SK-N-SH treated with all-trans-retinoic acid at 6 μM for 48 hours (cell line): ENCODE results near the gene BCAS4.
"Not testable (repeated sequence)": the region's sequence is repeated elsewhere in the genome, so short reads cannot be mapped to it uniquely, and the experiment has no call there.

Source experiments
- ATAC-seq: fragments of 200-7000 bp; cut with Tn5 transposase; 3 replicates; pipeline ENCODE4 v1.9.1; 2020; ENCODE audit warnings: mild to moderate bottlenecking, moderate library complexity
- ARNTL ChIP-seq: fragments of 450-650 bp; formaldehyde crosslinking; IDR thresholded peaks from 2 replicates; pipeline ENCODE4 v1.5.0; 2020; ENCODE audit warnings: low read depth, mild to moderate bottlenecking, moderate library complexity, borderline replicate concordance
- CSDC2 ChIP-seq: fragments of 250-450 bp; sonication (Bioruptor Pico); IDR thresholded peaks from 2 replicates; pipeline ENCODE4 v1.5.0; 2020; ENCODE audit warnings: mild to moderate bottlenecking, moderate library complexity
- ESRRG ChIP-seq: fragments of 250-450 bp; sonication (Bioruptor Pico); IDR thresholded peaks from 2 replicates; pipeline ENCODE4 v1.6.1; 2021; ENCODE audit warnings: mild to moderate bottlenecking
- GLIS3 ChIP-seq: fragments of 250-450 bp; sonication (Bioruptor Pico); IDR thresholded peaks from 2 replicates; pipeline ENCODE4 v1.5.0; 2020; ENCODE audit warnings: mild to moderate bottlenecking, moderate library complexity
- ISL1 ChIP-seq: fragments of 250-450 bp; sonication (Bioruptor Pico); IDR thresholded peaks from 2 replicates; pipeline ENCODE4 v2.1.2; 2022; ENCODE audit warnings: mild to moderate bottlenecking, moderate library complexity
- OSR1 ChIP-seq: fragments of 250-450 bp; sonication (Bioruptor Pico); IDR thresholded peaks from 2 replicates; pipeline ENCODE4 v1.8.0; 2022; ENCODE audit warnings: moderate library complexity, mild to moderate bottlenecking, inconsistent platforms
- PATZ1 ChIP-seq: fragments of 250-450 bp; sonication (Bioruptor Pico); IDR thresholded peaks from 2 replicates; pipeline ENCODE4 v1.8.0; 2020; ENCODE audit warnings: mild to moderate bottlenecking, moderate library complexity, borderline replicate concordance
- RARB ChIP-seq: fragments of 250-450 bp; sonication (Bioruptor Pico); IDR thresholded peaks from 2 replicates; pipeline ENCODE4 v1.8.0; 2021; ENCODE audit warnings: mild to moderate bottlenecking, moderate library complexity
- SNAI2 ChIP-seq: fragments of 250-450 bp; sonication (Bioruptor Pico); IDR thresholded peaks from 2 replicates; pipeline ENCODE4 v1.5.0; 2020; ENCODE audit warnings: mild to moderate bottlenecking, moderate library complexity
- TCF4 ChIP-seq: fragments of 250-450 bp; sonication (Bioruptor Pico); IDR thresholded peaks from 2 replicates; pipeline ENCODE4 v1.8.0; 2021; ENCODE audit warnings: mild to moderate bottlenecking, moderate library complexity, borderline replicate concordance
- TOX ChIP-seq: fragments of 250-450 bp; sonication (Bioruptor Pico); IDR thresholded peaks from 2 replicates; pipeline ENCODE4 v1.8.0; 2021; ENCODE audit warnings: mild to moderate bottlenecking, moderate library complexity, borderline replicate concordance
- TSHZ2 ChIP-seq: fragments of 250-450 bp; sonication (Bioruptor Pico); IDR thresholded peaks from 2 replicates; pipeline ENCODE4 v1.5.0; 2020; ENCODE audit warnings: mild to moderate bottlenecking, moderate library complexity
- ZC3H10 ChIP-seq: fragments of 250-450 bp; sonication (Bioruptor Pico); IDR thresholded peaks from 2 replicates; pipeline ENCODE4 v1.5.1; 2021; ENCODE audit warnings: mild to moderate bottlenecking, moderate library complexity
- ZFP30 ChIP-seq: fragments of 450-650 bp; formaldehyde crosslinking; IDR thresholded peaks from 2 replicates; pipeline ENCODE4 v1.5.0; 2022; ENCODE audit warnings: mild to moderate bottlenecking, moderate library complexity
- ZNF565 ChIP-seq: fragments of 450-650 bp; formaldehyde crosslinking; conservative IDR thresholded peaks from 2 replicates; pipeline ENCODE4 v1.5.0; 2020; ENCODE audit warnings: low read depth, mild to moderate bottlenecking, moderate library complexity
- ZNF70 ChIP-seq: fragments of 450-650 bp; formaldehyde crosslinking; IDR thresholded peaks from 2 replicates; pipeline ENCODE4 v1.5.0; 2020; ENCODE audit warnings: mild to moderate bottlenecking, moderate library complexity
- TF ChIP-seq, protein P1 (sequence below): fragments of 250-450 bp; sonication (Bioruptor Pico); IDR thresholded peaks from 2 replicates; pipeline ENCODE4 v1.8.0; 2021; ENCODE audit warnings: low read depth, mild to moderate bottlenecking, moderate library complexity, borderline replicate concordance

The BCAS4 gene

GRCh38 chr20:50792708-50793574 is 1.9 kb upstream of the BCAS4 start:
- no peak for ATAC-seq
- TF ChIP-seq RARB (CRISPR knock-in tag) = no peak
- TF ChIP-seq GLIS3 = no peak
- TF ChIP-seq, protein P1, sequence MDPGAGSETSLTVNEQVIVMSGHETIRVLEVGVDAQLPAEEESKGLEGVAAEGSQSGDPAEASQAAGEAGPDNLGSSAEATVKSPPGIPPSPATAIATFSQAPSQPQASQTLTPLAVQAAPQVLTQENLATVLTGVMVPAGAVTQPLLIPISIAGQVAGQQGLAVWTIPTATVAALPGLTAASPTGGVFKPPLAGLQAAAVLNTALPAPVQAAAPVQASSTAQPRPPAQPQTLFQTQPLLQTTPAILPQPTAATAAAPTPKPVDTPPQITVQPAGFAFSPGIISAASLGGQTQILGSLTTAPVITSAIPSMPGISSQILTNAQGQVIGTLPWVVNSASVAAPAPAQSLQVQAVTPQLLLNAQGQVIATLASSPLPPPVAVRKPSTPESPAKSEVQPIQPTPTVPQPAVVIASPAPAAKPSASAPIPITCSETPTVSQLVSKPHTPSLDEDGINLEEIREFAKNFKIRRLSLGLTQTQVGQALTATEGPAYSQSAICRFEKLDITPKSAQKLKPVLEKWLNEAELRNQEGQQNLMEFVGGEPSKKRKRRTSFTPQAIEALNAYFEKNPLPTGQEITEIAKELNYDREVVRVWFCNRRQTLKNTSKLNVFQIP (CRISPR knock-in tag) = no peak
- TF ChIP-seq OSR1 (CRISPR knock-in tag) = no peak
- TF ChIP-seq ARNTL (CRISPR knock-in tag) = no peak

DNA sequence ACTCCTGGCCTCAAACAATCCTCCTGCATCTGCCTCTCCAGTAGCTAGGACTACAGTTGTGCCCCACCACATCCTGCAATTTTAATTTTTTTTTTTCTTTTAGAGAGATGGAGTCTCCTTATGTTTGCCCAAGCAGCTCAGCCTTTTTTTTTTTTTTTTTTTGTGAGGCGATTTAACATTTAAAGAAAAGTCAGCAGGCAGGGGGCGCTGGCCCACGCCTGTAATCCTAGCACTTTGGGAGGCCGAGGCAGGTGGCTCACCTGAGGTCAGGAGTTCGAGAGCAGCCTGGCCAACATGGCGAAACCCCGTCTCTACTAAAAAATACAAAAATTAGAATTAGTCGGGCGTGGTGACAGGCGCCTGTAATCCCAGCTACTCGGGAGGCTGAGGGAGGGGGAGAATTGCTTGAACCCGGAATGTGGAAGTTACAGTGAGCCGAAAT is 1.3 kb upstream of the BCAS4 start:
- not testable (repeated sequence) for ATAC-seq

- TF ChIP-seq ZC3H10 (CRISPR knock-in tag) = no peak
- TF ChIP-seq, protein P1 (CRISPR knock-in tag) = no peak
- no peak for TF ChIP-seq SNAI2 (CRISPR knock-in tag)
- no peak for TF ChIP-seq RARB (CRISPR knock-in tag)
- TF ChIP-seq ZNF70 = no peak
- no peak for TF ChIP-seq ZFP30
- no peak for TF ChIP-seq TOX (CRISPR knock-in tag)
- no peak for TF ChIP-seq ZNF565 (CRISPR knock-in tag)
- no peak for TF ChIP-seq ISL1 (CRISPR knock-in tag)
- TF ChIP-seq CSDC2 (CRISPR knock-in tag) = no peak
- no peak for TF ChIP-seq TCF4 (CRISPR knock-in tag)
- no peak for TF ChIP-seq PATZ1 (CRISPR knock-in tag)
- TF ChIP-seq ESRRG (CRISPR knock-in tag) = no peak
- TF ChIP-seq, all 23 proteins: peak for 0
- no peak; the same call in 1 of the 3 replicates for ATAC-seq
Observed at GRCh38 chr20:50794181-50794845, 548 bp upstream of the BCAS4 start.

DNA sequence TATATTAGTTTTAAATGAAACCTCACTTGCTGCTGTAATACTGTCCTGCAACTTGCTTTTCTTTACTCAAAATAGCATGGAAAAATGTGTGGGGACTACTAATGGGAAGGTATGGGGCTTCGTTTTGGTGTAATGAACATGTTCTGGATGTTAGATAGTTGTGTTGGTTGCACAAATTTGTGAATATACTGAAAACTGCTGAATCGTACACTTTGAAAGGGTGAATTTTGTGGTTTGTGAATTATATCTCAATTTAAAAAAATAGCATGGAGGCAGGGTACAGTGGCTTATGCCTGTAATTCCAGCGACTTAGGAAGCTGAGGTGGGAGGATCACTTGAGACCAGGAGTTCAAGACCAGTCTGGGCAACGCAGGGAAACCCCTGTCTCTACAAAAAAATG is 2.3 kb downstream of the BCAS4 start:
- no peak for ATAC-seq

More for the DNA sequence above, 2.3 kb downstream of the BCAS4 start:
- no peak for TF ChIP-seq TSHZ2 (CRISPR knock-in tag)
